GM21825 (cell line): Measurements from ENCODE around the gene VPS26B.
"Not testable (repeated sequence)": the region's sequence is repeated elsewhere in the genome, so short reads cannot be mapped to it uniquely, and the experiment has no call there.

ENCODE experiments used
- ATAC-seq: cut with Tn5 transposase; IDR thresholded peaks from one replicate; pipeline ENCODE4 v1.9.1; 2021; ENCODE audit warnings: mild to moderate bottlenecking, moderate library complexity; ENCODE audit not compliant: unreplicated experiment

VPS26B gene

GRCh38 chr11:134277183-134278001 is 52.9 kb downstream of the VPS26B start:
- ATAC-seq: no peak

- ATAC-seq: no peak
Observed at GRCh38 chr11:134278356-134278755, 53.9 kb downstream of the VPS26B start.

GRCh38 chr11:134281635-134282034 is 57.2 kb downstream of the VPS26B start:
- ATAC-seq: not testable (repeated sequence)

- ATAC-seq: no peak
Observed at GRCh38 chr11:134282121-134283045, 57.9 kb downstream of the VPS26B start.

GRCh38 chr11:134283461-134284230 is 59.2 kb downstream of the VPS26B start:
- ATAC-seq: no peak

- ATAC-seq: not testable (repeated sequence)
Observed at GRCh38 chr11:134284349-134284748, 59.9 kb downstream of the VPS26B start.

GRCh38 chr11:134287561-134287960 is 63.1 kb downstream of the VPS26B start:
- ATAC-seq: no peak

- ATAC-seq: no peak
Observed at GRCh38 chr11:134288486-134288885, 64.0 kb downstream of the VPS26B start.

GRCh38 chr11:134289167-134289566 is 64.7 kb downstream of the VPS26B start:
- ATAC-seq: no peak

- no peak for ATAC-seq
Observed at GRCh38 chr11:134289789-134290188, 65.3 kb downstream of the VPS26B start.

GRCh38 chr11:134290646-134291045 is 66.2 kb downstream of the VPS26B start:
- ATAC-seq: no peak

- ATAC-seq: no peak
Observed at GRCh38 chr11:134291196-134291595, 66.7 kb downstream of the VPS26B start.

GRCh38 chr11:134292661-134293060 is 68.2 kb downstream of the VPS26B start:
- ATAC-seq: no peak

GRCh38 chr11:134293119-134294113 is 68.9 kb downstream of the VPS26B start:
- no peak for ATAC-seq

GRCh38 chr11:134294664-134295063 is 70.2 kb downstream of the VPS26B start:
- no peak for ATAC-seq
